HEK293 (cell line): ENCODE results near the gene PKLR.

Experiments used
- BCL6B ChIP-seq: fragments of 450-650 bp; formaldehyde crosslinking; IDR thresholded peaks from 2 replicates; pipeline ENCODE4 v1.5.1; 2017; ENCODE audit warnings: missing biosample characterization, missing genetic modification characterization
- EGR2 ChIP-seq: fragments of 450-650 bp; formaldehyde crosslinking; IDR thresholded peaks from 2 replicates; pipeline ENCODE4 v1.5.1; 2016; ENCODE audit warnings: low read depth, missing biosample characterization, missing genetic modification characterization
- GLI4 ChIP-seq: fragments of 450-650 bp; formaldehyde crosslinking; IDR thresholded peaks from 2 replicates; pipeline ENCODE4 v1.5.1; 2016; ENCODE audit warnings: missing biosample characterization, missing genetic modification characterization
- HOXA7 ChIP-seq: sonication (generic); formaldehyde crosslinking; IDR thresholded peaks from 2 replicates; pipeline ENCODE4 v1.8.1; 2022; ENCODE audit warnings: missing genetic modification reagents, borderline replicate concordance
- IKZF3 ChIP-seq: fragments of 450-650 bp; IDR thresholded peaks from 2 replicates; pipeline ENCODE4 v1.5.0; 2018; ENCODE audit warnings: missing biosample characterization, mild to moderate bottlenecking, missing genetic modification characterization, moderate library complexity
- INSM2 ChIP-seq: fragments of 450-650 bp; formaldehyde crosslinking; IDR thresholded peaks from 2 replicates; pipeline ENCODE4 v1.5.1; 2016; ENCODE audit warnings: missing biosample characterization, missing genetic modification characterization
- KLF10 ChIP-seq: fragments of 450-650 bp; IDR thresholded peaks from 2 replicates; pipeline ENCODE4 v1.5.1; 2018; ENCODE audit warnings: missing biosample characterization, mild to moderate bottlenecking, missing genetic modification characterization
- KLF9 ChIP-seq: fragments of 450-650 bp; formaldehyde crosslinking; IDR thresholded peaks from 2 replicates; pipeline ENCODE4 v1.5.1; 2016; ENCODE audit warnings: missing biosample characterization, missing genetic modification characterization, low read depth
- PATZ1 ChIP-seq: fragments of 450-650 bp; formaldehyde crosslinking; IDR thresholded peaks from 2 replicates; pipeline ENCODE4 v1.5.1; 2016; ENCODE audit warnings: missing biosample characterization, missing genetic modification characterization
- WT1 ChIP-seq: fragments of 450-650 bp; formaldehyde crosslinking; IDR thresholded peaks from 2 replicates; pipeline ENCODE4 v1.5.1; 2016; ENCODE audit warnings: missing biosample characterization, missing genetic modification characterization
- ZFP3 ChIP-seq: fragments of 450-650 bp; formaldehyde crosslinking; IDR thresholded peaks from 2 replicates; pipeline ENCODE4 v1.5.1; 2016; ENCODE audit warnings: low read depth, missing biosample characterization, missing genetic modification characterization
- ZNF202 ChIP-seq: fragments of 450-650 bp; formaldehyde crosslinking; IDR thresholded peaks from 2 replicates; pipeline ENCODE4 v1.5.1; 2016; ENCODE audit warnings: missing biosample characterization, missing genetic modification characterization, borderline replicate concordance
- ZNF221 ChIP-seq: fragments of 450-650 bp; formaldehyde crosslinking; IDR thresholded peaks from 2 replicates; pipeline ENCODE4 v1.5.1; 2017; ENCODE audit warnings: missing biosample characterization, missing genetic modification characterization, borderline replicate concordance
- ZNF223 ChIP-seq: fragments of 450-650 bp; formaldehyde crosslinking; IDR thresholded peaks from 2 replicates; pipeline ENCODE4 v1.5.1; 2016; ENCODE audit warnings: missing biosample characterization, missing genetic modification characterization
- ZNF280C ChIP-seq: fragments of 450-650 bp; formaldehyde crosslinking; IDR thresholded peaks from 2 replicates; pipeline ENCODE4 v1.5.1; 2016; ENCODE audit warnings: missing biosample characterization, missing genetic modification characterization
- ZNF324 ChIP-seq: fragments of 450-650 bp; formaldehyde crosslinking; IDR thresholded peaks from 2 replicates; pipeline ENCODE4 v1.5.1; 2016; ENCODE audit warnings: missing biosample characterization, missing genetic modification characterization
- ZNF341 ChIP-seq: fragments of 450-650 bp; formaldehyde crosslinking; IDR thresholded peaks from 2 replicates; pipeline ENCODE4; 2016; ENCODE audit warnings: low read depth, missing biosample characterization, missing genetic modification characterization
- ZNF394 ChIP-seq: fragments of 450-650 bp; formaldehyde crosslinking; IDR thresholded peaks from 2 replicates; pipeline ENCODE4 v1.5.1; 2016; ENCODE audit warnings: missing biosample characterization, missing genetic modification characterization, mild to moderate bottlenecking, moderate library complexity, borderline replicate concordance
- ZNF518A ChIP-seq: fragments of 450-650 bp; formaldehyde crosslinking; conservative IDR thresholded peaks from 2 replicates; pipeline ENCODE4 v1.5.1; 2016; ENCODE audit warnings: low read depth, missing biosample characterization, missing genetic modification characterization
- ZNF521 ChIP-seq: fragments of 450-650 bp; formaldehyde crosslinking; IDR thresholded peaks from 2 replicates; pipeline ENCODE4 v1.5.1; 2017; ENCODE audit warnings: missing biosample characterization, mild to moderate bottlenecking, missing genetic modification characterization
- ZNF624 ChIP-seq: fragments of 450-650 bp; formaldehyde crosslinking; IDR thresholded peaks from 2 replicates; pipeline ENCODE4 v1.5.1; 2017; ENCODE audit warnings: missing biosample characterization, missing genetic modification characterization
- ZNF629 ChIP-seq: fragments of 450-650 bp; formaldehyde crosslinking; IDR thresholded peaks from 2 replicates; pipeline ENCODE4 v1.5.1; 2017; ENCODE audit warnings: missing biosample characterization, missing genetic modification characterization
- ZNF76 ChIP-seq: fragments of 450-650 bp; formaldehyde crosslinking; IDR thresholded peaks from 2 replicates; pipeline ENCODE4; 2016; ENCODE audit warnings: low read depth, missing biosample characterization, missing genetic modification characterization, borderline replicate concordance
- ZNF776 ChIP-seq: fragments of 450-650 bp; formaldehyde crosslinking; IDR thresholded peaks from 2 replicates; pipeline ENCODE4 v1.5.0; 2017; ENCODE audit warnings: missing biosample characterization, missing genetic modification characterization, borderline replicate concordance
- ZNF791 ChIP-seq: fragments of 450-650 bp; formaldehyde crosslinking; IDR thresholded peaks from 2 replicates; pipeline ENCODE4 v1.5.1; 2016; ENCODE audit warnings: missing biosample characterization, missing genetic modification characterization
- ZNF792 ChIP-seq: fragments of 450-650 bp; formaldehyde crosslinking; IDR thresholded peaks from 2 replicates; pipeline ENCODE4 v1.5.1; 2016; ENCODE audit warnings: missing biosample characterization, missing genetic modification characterization

PKLR gene

GRCh38 chr1:155241069-155241679, 60.1 kb downstream of the PKLR start (continued):
- TF ChIP-seq ZNF792 (tag by site-specific recombination): no peak
- TF ChIP-seq ZNF341: peak; percentile 65
- no peak for TF ChIP-seq BCL6B (tag by site-specific recombination)
- TF ChIP-seq ZNF202: no peak
- TF ChIP-seq PATZ1: no peak
- peak; percentile 17; the same call in 1 of the 2 replicates for TF ChIP-seq WT1 (tag by site-specific recombination)
- TF ChIP-seq INSM2 (tag by site-specific recombination): peak; percentile 60; the same call in 1 of the 2 replicates
- 0 out of 2 replicates have a peak, but pooled peaks have one; percentile 26 for TF ChIP-seq ZNF394
- no peak for TF ChIP-seq ZNF776
- TF ChIP-seq ZNF280C: no peak
- no peak for TF ChIP-seq GLI4
- 0 out of 2 replicates have a peak, but pooled peaks have one; percentile 47 for TF ChIP-seq ZNF518A
- TF ChIP-seq KLF9 (tag by site-specific recombination): no peak
- peak; percentile 79 for TF ChIP-seq IKZF3 (tag by site-specific recombination)
- TF ChIP-seq EGR2: no peak
- TF ChIP-seq KLF10: no peak; the same call in 1 of the 2 replicates
- TF ChIP-seq ZNF324 (tag by site-specific recombination): peak; percentile 67; the same call in 1 of the 2 replicates
- TF ChIP-seq ZNF76 (tag by site-specific recombination): peak; percentile 66; the same call in 1 of the 2 replicates
- TF ChIP-seq ZNF629 (tag by site-specific recombination): peak; percentile 66; the same call in 1 of the 2 replicates
- TF ChIP-seq ZFP3 (tag by site-specific recombination): no peak
- TF ChIP-seq ZNF223 (tag by site-specific recombination): no peak
- TF ChIP-seq ZNF624: no peak
- TF ChIP-seq ZNF521: no peak
- TF ChIP-seq ZNF221 (tag by site-specific recombination): no peak
- no peak for TF ChIP-seq ZNF791 (tag by site-specific recombination)
- no peak for TF ChIP-seq HOXA7 (CRISPR knock-in tag)
